8988T (cell line): ENCODE data around the gene IER3.
"Not testable (repeated sequence)": the region's sequence is repeated elsewhere in the genome, so short reads cannot be mapped to it uniquely, and the experiment has no call there.

Source experiments
- DNase-seq: peaks from one replicate; pipeline ENCODE4 v3.0.0; 2011

The IER3 gene

DNA sequence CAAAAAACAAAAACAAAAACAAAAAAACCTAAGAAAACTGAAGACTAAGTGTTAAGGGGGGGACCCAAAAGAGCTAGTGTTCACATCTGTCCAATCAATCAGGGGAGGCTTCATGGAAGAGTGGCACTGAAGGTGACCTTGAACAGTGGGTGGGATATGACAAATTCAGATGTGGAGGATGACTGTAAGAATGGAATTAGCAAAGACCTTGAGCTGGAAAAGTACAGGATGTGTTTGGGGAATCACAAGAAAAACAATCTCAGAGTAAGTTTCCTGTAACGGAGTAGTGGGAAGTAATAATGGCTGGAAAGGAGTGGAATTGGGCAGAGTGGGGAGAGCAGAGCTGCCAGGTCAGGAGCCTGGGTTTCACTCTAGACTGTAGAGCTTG is 2.9 kb upstream of the IER3 start:
- DNase-seq, result no peak

- DNase-seq, result no peak
Measured at GRCh38 chr6:30743099-30744053, 971 bp downstream of the IER3 start.

- peak; percentile 88 for DNase-seq
Measured at GRCh38 chr6:30742316-30743098, 1.8 kb downstream of the IER3 start, which contains the start of gene FLOT1. TSS of gene FLOT1 (minus strand) at chr6:30742687. CDS start at chr6:30742189, 498 bp downstream.

- no peak for DNase-seq
Measured at GRCh38 chr6:30741789-30742315, 2.5 kb downstream of the IER3 start.

- no peak for DNase-seq
Measured at GRCh38 chr6:30741063-30741779, 3.1 kb downstream of the IER3 start.

DNA sequence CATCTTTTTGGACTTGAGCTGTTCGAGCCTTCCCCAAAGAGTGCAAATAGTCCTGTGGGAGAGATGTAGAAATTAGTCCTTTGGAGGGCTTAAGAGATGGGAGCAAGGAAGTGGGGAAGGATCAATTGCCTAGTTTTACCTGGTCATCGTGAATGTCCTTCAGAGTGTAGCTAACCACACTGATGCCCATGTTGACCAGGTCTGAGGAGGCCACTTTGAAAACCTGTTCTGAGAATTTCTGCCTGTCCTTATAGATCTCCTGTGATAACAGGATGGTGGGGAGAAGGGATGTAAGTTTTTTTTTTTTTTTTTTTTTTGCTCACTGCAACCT is 3.8 kb downstream of the IER3 start:
- DNase-seq, result no peak

DNA sequence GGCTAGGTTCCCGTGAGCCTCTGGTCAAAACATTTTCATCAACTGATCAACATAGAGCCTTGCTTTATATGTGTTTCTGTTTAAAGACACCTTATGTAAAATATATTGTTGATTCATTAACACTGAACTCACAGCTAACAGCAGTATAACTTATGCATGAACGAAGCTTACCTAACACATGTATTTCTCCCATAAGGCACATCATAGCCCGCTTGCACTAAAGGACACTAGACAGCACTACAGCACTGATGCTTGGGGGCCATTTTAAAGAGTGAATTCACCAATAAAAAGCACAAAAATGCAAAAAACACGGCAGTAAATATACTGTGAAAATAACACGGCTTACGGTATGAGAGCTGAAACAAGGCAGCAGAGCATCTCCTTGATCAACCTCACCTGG is 5.8 kb downstream of the IER3 start:
- DNase-seq, result no peak

DNA sequence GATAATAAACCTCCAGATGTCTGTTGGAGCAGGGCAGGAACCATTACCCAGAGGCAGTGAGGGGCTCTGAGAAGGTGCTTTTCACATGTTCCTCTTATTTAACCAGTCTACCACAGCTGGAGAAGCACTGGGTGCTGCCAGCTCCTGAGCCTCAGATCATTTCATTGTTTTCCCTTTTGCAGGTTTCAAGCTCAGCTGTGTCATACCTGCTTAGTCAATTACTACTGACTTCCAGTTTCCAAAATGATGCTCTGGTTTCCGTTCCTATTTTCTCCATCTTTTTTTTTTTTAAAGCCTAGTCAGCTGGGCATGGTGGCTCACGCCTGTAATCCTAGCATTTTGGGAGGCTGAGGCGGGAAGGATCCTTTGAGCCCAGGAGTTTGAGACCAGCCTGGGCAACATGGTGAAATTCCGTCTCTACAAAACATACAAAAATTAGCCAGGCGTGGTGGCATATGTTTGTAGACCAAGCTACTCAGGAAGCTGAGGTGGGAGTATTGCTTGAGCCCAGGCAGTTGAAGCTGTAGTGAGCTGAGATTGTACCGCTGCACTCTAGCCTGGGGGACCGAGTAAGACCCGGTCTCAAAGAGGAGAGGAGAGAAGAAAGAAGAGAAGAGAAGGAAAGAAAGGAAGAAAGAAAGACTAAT is 8.6 kb downstream of the IER3 start:
- DNase-seq, result no peak

GRCh38 chr6:30732237-30732943 is 12.0 kb downstream of the IER3 start:
- no peak for DNase-seq

DNA sequence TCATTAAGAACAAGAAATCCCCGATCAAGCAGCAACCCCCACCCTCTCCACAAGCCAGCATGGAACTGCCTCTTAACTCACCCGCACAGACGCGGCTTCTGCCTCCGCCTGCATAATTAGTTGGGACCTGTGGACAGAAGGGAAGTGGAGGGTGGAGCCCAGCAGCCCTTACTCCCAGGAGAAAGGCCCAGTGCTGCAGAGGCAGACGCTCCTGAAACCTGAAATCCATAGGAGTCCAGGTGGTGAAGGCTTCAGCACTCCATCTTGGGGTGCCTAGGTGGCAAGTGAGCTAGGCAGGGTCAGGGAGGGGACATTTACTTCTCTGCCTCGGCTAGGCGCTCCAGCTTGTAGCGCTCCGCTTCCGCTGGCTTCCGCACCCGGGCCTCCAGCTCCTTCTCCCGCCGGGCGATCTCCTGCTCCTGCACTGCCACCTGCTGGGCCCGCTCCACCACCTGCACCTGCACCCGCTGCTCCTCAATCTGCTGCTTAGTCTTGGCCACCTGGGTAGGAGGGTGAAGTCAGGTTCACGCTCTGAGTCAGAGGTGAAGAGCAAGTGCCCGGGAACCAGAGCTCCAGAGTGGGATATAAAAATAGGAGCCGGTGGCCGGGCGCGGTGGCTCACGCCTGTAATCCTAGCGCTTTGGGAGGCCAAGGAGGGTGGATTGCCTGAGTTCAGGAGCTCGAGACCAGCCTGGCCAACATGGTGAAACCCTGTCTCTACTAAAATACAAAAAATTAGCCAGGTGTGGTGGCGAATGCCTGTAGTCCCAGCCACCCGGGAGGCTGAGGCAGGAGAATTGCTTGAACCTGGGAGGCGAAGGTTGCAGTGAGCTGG is 13.5 kb downstream of the IER3 start:
- DNase-seq, result peak; percentile 80

DNA sequence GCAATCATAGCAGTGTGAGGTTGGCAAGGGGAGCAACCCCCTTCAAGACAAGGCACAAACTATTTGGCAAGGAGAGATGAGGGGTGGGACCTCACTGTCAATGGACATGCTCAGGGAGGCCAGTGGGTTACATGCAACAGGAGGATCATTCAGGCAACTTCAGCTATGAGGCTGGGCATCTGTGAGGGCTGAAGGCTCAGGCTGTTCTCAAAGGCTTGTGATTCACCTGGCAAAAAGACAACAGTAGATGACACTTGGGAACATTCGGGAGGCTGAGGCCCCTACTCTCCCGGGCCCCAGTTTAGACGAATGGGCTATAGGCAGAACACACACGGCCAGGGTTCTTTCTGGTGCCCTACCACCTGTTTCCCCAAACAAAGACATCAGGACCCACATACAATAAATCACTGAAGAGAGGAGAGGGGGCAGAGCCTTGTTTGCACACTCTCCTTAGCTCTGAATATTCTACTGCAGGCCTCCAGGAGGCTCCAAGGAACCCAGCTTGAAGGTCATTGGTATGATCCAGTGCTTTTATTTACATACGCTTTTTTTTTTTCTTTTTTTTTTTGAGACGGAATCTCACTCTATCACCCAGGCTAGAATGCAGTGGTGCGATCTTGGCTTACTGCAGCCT is 16.3 kb downstream of the IER3 start:
- no peak for DNase-seq

GRCh38 chr6:30726506-30727413 is 17.6 kb downstream of the IER3 start:
- no peak for DNase-seq

DNA sequence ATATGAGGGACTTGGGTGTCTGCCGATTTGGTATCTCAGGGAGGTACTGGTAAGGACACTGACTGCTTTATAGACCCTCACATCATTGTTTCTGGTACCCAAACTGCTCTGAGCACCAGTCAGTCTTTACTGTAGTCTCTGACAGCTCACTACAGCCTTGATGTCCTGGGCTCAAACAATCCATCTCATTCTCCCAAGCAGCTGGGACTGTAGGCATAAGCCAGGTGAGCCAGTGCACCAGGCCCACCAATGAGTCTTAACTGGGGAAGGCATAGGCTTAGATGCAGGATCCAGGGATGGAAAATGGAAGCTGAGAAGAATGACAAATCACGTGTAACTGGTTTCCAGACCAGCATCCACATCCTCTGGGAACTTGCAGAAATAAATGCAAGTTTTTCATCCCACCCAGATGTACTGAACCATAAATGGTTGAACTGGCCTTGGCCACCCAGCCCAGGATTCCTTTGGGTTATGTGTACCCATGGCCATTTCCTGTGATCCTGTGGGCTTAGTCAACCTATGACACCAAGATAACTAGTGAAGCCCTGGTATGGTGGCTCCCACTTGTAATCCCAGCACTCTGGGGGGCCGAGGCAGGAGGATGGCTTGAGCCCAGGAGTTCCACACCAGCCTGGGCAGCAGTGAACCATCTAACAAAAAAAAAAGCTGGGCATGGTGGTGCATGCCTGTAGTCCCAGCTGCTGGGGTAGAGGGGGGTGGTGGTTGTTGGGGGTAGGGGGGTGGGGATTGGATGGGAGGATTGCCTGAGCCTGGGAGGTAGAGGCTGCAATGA is 18.4 kb downstream of the IER3 start:
- no peak for DNase-seq

- no peak for DNase-seq
Measured at GRCh38 chr6:30724906-30725667, 19.3 kb downstream of the IER3 start.

GRCh38 chr6:30723843-30724741 is 20.3 kb downstream of the IER3 start:
- DNase-seq, result not testable (repeated sequence)

GRCh38 chr6:30723159-30723842 is 21.0 kb downstream of the IER3 start:
- not testable (repeated sequence) for DNase-seq
